ENCODE results near the gene BBIP1.

BBIP1 gene

DNA sequence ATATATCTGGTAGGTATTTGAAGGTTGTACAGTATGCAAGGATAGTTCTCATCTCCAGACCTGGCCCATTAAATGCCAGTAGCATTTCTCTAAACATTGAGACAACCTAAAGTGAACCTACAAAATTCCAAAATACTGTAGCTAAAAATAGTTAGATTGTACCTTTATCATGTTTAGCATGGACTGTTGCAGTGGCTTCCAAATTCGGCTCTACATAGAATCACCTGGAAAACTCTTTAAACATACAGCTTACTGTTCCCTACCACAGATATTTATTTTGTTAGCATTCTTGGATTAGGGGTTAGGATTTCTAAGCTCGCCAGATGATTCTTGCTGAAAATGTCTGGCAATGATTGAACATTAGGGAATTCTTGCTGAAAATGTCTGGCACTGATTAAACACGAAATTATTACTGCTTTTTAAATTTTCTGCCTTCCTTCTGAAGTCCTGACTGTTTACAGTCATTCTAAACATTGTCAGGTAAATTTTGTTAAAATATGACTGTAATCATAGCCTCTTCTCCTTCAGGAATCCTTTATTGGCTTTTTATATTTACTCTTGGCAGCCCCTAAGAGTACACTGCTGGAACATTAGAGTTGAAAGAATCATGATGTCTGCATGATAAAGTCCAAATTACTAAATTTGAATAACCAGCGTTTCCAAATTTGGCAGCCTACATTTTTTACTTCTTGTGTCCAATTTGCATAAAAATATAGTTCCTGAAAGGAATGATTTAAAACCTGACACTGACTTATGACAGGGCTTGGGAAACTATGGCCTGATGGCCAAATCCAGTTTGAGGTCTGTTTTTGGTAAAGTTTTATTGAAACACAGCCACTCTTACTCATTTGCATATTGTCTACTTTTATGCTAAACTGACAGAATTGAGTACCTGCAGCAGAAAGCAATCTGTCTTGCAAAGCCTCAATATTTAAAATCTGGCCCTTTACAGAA lies 40.7 kb upstream of the BBIP1 start:
- Histone ChIP-seq H2AFZ (ENCODE audit: low read depth, low read length, severe bottlenecking) (no peak overlapping the region), H4K20me1 (ENCODE audit: low read depth, low read length) (peaks cover 37% of the 10 kb centered on the region), H3K9ac (ENCODE audit: low read length) (no peak overlapping the region), H3K4me2 (ENCODE audit: low read depth, low read length, poor library complexity, severe bottlenecking) (no peak overlapping the region), H3K79me2 (ENCODE audit: insufficient read depth, low read length) (peaks cover 100% of the 10 kb centered on the region), H3K27ac (ENCODE audit: low read depth, low read length) (no peak overlapping the region), H3K36me3 (ENCODE audit: low read length) (0 out of 2 replicates have a peak, but pooled peaks cover 3% of the 10 kb centered on the region), H3K27me3 (ENCODE audit: low read length) (no peaks in the 10 kb centered on the region), H3F3A (ENCODE audit: insufficient read depth) (peaks cover 8% of the 10 kb centered on the region; the same call in 1 of the 2 replicates), H3K9me3 (ENCODE audit: insufficient read depth, low read length) (no peaks in the 10 kb centered on the region), H3K4me3 (ENCODE audit: insufficient read depth, low read length, poor library complexity, severe bottlenecking) (no peak overlapping the region), H3K9me2 (replicated peaks; ENCODE audit: insufficient read depth, low read length) (no peaks in the 10 kb centered on the region)
- TF ChIP-seq CTCF (IDR thresholded peaks at IDR 0.05; ENCODE audit: insufficient read depth, low read length, poor library complexity, severe bottlenecking): no peak
- TF ChIP-seq EZH2phosphoT487 (conservative IDR thresholded peaks at IDR 0.05; ENCODE audit: low read length): no peak

DNA sequence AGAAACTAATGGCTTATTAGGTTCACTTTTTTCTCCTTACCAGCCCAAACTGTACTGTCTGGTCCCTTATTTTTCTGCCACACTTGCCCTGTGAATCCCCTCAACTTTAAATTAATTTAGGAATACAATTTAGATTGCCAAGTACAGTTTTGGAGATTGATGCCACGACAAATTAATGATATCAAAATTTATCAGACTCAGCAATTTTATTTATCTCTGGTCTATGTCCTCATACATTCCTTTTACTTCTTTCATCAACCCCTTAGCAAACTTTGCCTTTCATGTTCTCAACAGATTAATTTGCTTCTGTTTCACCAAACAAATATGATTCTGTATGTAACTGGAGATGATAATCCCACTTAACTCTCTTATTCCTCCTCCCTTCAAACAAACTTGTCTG lies 38.6 kb upstream of the BBIP1 start:
- H3K4me2 ChIP-seq (ENCODE audit: low read depth, low read length, poor library complexity, severe bottlenecking): no peak overlapping the region
- H3K36me3 ChIP-seq (ENCODE audit: low read length): no peaks in the 10 kb centered on the region
- peaks cover 8% of the 10 kb centered on the region; the same call in 1 of the 2 replicates for H3F3A ChIP-seq (ENCODE audit: insufficient read depth)
- H3K27me3 ChIP-seq (ENCODE audit: low read length): no peaks in the 10 kb centered on the region
- H3K9me3 ChIP-seq (ENCODE audit: insufficient read depth, low read length): no peaks in the 10 kb centered on the region
- H3K4me3 ChIP-seq (ENCODE audit: insufficient read depth, low read length, poor library complexity, severe bottlenecking): no peak overlapping the region
- H3K9ac ChIP-seq (ENCODE audit: low read length): no peak overlapping the region
- no peaks in the 10 kb centered on the region for H3K9me2 ChIP-seq (replicated peaks; ENCODE audit: insufficient read depth, low read length)
- H4K20me1 ChIP-seq (ENCODE audit: low read depth, low read length): peaks cover 38% of the 10 kb centered on the region
- no peak overlapping the region for H2AFZ ChIP-seq (ENCODE audit: low read depth, low read length, severe bottlenecking)
- TF ChIP-seq CTCF (IDR thresholded peaks at IDR 0.05; ENCODE audit: insufficient read depth, low read length, poor library complexity, severe bottlenecking): no peak
- no peak for TF ChIP-seq EZH2phosphoT487 (conservative IDR thresholded peaks at IDR 0.05; ENCODE audit: low read length)
- no peak overlapping the region for H3K27ac ChIP-seq (ENCODE audit: low read depth, low read length)
- H3K79me2 ChIP-seq (ENCODE audit: insufficient read depth, low read length): peaks cover 96% of the 10 kb centered on the region

DNA sequence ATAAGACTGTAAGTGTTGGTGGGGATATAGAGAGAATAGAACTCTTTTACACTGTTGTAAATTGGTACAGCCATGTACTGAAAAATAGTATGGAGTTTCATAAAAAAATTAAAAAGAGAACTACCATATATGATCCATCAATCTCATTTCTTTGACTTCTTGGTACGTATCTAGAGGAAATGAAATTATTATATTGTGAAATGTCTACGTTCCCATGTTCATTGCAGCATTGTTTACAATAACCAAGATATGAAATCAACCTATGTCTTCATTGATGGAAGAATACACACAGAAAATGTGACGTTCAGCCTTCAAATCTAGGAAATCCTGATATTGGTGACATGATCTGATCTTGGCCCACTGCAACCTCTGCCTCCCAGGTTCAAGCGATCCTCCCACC lies 32.4 kb upstream of the BBIP1 start:
- H3K4me2 ChIP-seq (ENCODE audit: low read depth, low read length, poor library complexity, severe bottlenecking): no peak overlapping the region
- H3K9ac ChIP-seq (ENCODE audit: low read length): no peak overlapping the region
- H3K36me3 ChIP-seq (ENCODE audit: low read length): peaks cover 6% of the 10 kb centered on the region
- no peaks in the 10 kb centered on the region for H3K9me3 ChIP-seq (ENCODE audit: insufficient read depth, low read length)
- peaks cover 16% of the 10 kb centered on the region; the same call in 1 of the 2 replicates for H4K20me1 ChIP-seq (ENCODE audit: low read depth, low read length)
- peaks cover 96% of the 10 kb centered on the region for H3K79me2 ChIP-seq (ENCODE audit: insufficient read depth, low read length)
- no peak for TF ChIP-seq CTCF (IDR thresholded peaks at IDR 0.05; ENCODE audit: insufficient read depth, low read length, poor library complexity, severe bottlenecking)
- no peak for TF ChIP-seq EZH2phosphoT487 (conservative IDR thresholded peaks at IDR 0.05; ENCODE audit: low read length)
- H3K9me2 ChIP-seq (replicated peaks; ENCODE audit: insufficient read depth, low read length): no peaks in the 10 kb centered on the region
- no peak overlapping the region for H2AFZ ChIP-seq (ENCODE audit: low read depth, low read length, severe bottlenecking)
- no peak overlapping the region for H3K27ac ChIP-seq (ENCODE audit: low read depth, low read length)
- H3K4me3 ChIP-seq (ENCODE audit: insufficient read depth, low read length, poor library complexity, severe bottlenecking): no peak overlapping the region
- no peaks in the 10 kb centered on the region; the same call in 1 of the 2 replicates for H3F3A ChIP-seq (ENCODE audit: insufficient read depth)
- H3K27me3 ChIP-seq (ENCODE audit: low read length): no peaks in the 10 kb centered on the region
